ENCODE results near the gene SNRNP200. TPM values are rescaled to one million over a fixed set of nuclear protein-coding genes. Genes with fewer than 3 reads are reported as not detected.

Gene SNRNP200
- polyA plus RNA-seq, 2 of the 4 experiments (the other 2 are of a cell fraction) = 118 to 202 TPM

DNA sequence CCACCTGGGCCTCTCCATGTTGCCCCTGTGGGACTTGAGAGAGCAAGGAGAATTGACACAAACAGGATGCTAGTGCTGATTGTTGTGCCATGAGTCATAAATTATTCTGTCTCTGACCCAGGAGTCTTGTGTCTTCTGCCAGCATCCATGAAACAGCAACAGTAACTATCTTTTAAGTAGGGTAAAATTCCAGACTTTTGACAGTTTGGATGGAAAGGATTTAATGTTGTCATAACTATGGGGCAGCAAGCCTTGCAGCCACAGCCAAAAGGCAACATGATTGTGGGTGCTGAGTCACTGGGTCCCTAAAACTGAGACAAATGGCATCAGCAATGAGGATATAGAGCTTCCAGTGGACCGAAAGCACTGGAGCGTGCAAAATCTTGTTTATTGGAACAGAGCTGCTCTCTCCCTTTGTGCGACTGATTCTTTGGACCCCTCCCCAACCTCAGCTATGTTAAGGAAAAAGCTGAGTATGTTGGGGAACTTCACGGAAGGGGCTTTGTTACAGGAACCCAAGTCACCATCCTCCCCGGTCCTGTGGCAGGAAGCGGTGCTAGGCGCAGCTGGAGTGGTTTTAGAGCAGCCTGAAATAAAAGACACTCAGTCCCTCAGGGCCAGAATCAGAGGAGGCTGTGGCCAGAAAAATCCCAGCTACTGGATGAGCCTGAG is 10.2 kb upstream of the SNRNP200 start:
- H3K4me3 ChIP-seq = no peak overlapping the region
- peak in 1 of 2 experiments; percentile 39 for DNase-seq (ENCODE audit: low read depth in 1 of 2, low spot score in 1 of 2)
- FAIRE-seq = no peak
- H3K4me2 ChIP-seq = 0 out of 3 replicates have a peak overlapping the region, but pooled peaks have one; percentile 18
- peaks cover 10% of the 10 kb centered on the region for H3K4me1 ChIP-seq
- POLR2A ChIA-PET = no interaction called here
- peak overlapping the region in 1 of 2 experiments; percentile 54; a peak in 2 of 6 replicates for H3K27ac ChIP-seq
- peak; percentile 57 to 69; a peak in 4 of 6 replicates for ATAC-seq
- WGBS (ENCODE audit: missing lambda C conversion rate) = 89% methylated on average over 7 of the region's 7 CpGs
- TF ChIP-seq FOSL2 (IDR thresholded peaks at IDR 0.05) = no peak
- 0 out of 2 replicates have a peak, but pooled peaks have one; percentile 6 for TF ChIP-seq FOSL2 (CRISPR knock-in tag; IDR thresholded peaks at IDR 0.05)
- TF ChIP-seq MAX (IDR thresholded peaks at IDR 0.05) = no peak
- no peaks in the 10 kb centered on the region for H3K9me3 ChIP-seq
- CTCF ChIA-PET = interaction anchor here (1.3 to 1.7 kb wide), 2 partner anchors 34 to 193 kb away, joined by 3 to 4 read pairs; no protein-coding TSS in a partner anchor

- TF ChIP-seq HOXB13 (CRISPR knock-in tag; IDR thresholded peaks at IDR 0.05; ENCODE audit: low read depth) (no peak), CBX8 (IDR thresholded peaks at IDR 0.05) (no peak), POLR2AphosphoS2 (conservative IDR thresholded peaks at IDR 0.05; ENCODE audit: low read length) (no peak), JUN (IDR thresholded peaks at IDR 0.05) (no peak), EP300 (IDR thresholded peaks at IDR 0.05) (no peak), CBX2 (IDR thresholded peaks at IDR 0.05; ENCODE audit: borderline replicate concordance, low read depth) (no peak), RAD21 (conservative IDR thresholded peaks at IDR 0.05 in 1 of 2, IDR thresholded peaks at IDR 0.05 in 1 of 2) (no peak), ZSCAN20 (CRISPR knock-in tag; IDR thresholded peaks at IDR 0.05) (no peak), ZFP36 (IDR thresholded peaks at IDR 0.05; ENCODE audit: borderline replicate concordance, partially characterized antibody) (no peak)
- DNase-seq (ENCODE audit: low read depth in 1 of 2, low spot score in 1 of 2) (no peak), ATAC-seq (peak in 1 of 2 experiments; percentile 25; a peak in 2 of 6 replicates), FAIRE-seq (no peak)
- Histone ChIP-seq H3K27ac (no peak overlapping the region), H3K4me1 (peaks cover 7% of the 10 kb centered on the region), H3K4me2 (no peak overlapping the region), H3K9me3 (no peaks in the 10 kb centered on the region), H3K4me3 (no peak overlapping the region)
- ChIA-PET CTCF (interaction anchor here (1.7 kb wide), 1 partner anchor 194 kb away, joined by 4 read pairs; no protein-coding TSS in a partner anchor), POLR2A (no interaction called here)
- WGBS (ENCODE audit: missing lambda C conversion rate) = 59% methylated on average over 3 of the region's 3 CpGs
Measured at GRCh38 chr2:96315005-96315399, 9.7 kb upstream of the SNRNP200 start.

GRCh38 chr2:96308248-96308647 is 2.9 kb upstream of the SNRNP200 start:
- H3K4me2 ChIP-seq = no peak overlapping the region
- H3K4me3 ChIP-seq = no peak overlapping the region
- no peaks in the 10 kb centered on the region for H3K9me3 ChIP-seq
- TF ChIP-seq POLR2AphosphoS2 (conservative IDR thresholded peaks at IDR 0.05; ENCODE audit: low read length) = no peak
- TF ChIP-seq MAX (IDR thresholded peaks at IDR 0.05) = no peak
- TF ChIP-seq KDM1A (IDR thresholded peaks at IDR 0.05; ENCODE audit: low read depth) = no peak
- TF ChIP-seq MAFK (IDR thresholded peaks at IDR 0.05; ENCODE audit: partially characterized antibody) = no peak
- TF ChIP-seq, protein P1, sequence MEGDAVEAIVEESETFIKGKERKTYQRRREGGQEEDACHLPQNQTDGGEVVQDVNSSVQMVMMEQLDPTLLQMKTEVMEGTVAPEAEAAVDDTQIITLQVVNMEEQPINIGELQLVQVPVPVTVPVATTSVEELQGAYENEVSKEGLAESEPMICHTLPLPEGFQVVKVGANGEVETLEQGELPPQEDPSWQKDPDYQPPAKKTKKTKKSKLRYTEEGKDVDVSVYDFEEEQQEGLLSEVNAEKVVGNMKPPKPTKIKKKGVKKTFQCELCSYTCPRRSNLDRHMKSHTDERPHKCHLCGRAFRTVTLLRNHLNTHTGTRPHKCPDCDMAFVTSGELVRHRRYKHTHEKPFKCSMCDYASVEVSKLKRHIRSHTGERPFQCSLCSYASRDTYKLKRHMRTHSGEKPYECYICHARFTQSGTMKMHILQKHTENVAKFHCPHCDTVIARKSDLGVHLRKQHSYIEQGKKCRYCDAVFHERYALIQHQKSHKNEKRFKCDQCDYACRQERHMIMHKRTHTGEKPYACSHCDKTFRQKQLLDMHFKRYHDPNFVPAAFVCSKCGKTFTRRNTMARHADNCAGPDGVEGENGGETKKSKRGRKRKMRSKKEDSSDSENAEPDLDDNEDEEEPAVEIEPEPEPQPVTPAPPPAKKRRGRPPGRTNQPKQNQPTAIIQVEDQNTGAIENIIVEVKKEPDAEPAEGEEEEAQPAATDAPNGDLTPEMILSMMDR (IDR thresholded peaks at IDR 0.05) = no peak
- TF ChIP-seq CEBPB (IDR thresholded peaks at IDR 0.05) = no peak
- TF ChIP-seq HOXA7 (CRISPR knock-in tag; IDR thresholded peaks at IDR 0.05) = no peak
- TF ChIP-seq PBX3 (IDR thresholded peaks at IDR 0.05) = no peak
- TF ChIP-seq GATA3 (IDR thresholded peaks at IDR 0.05; ENCODE audit: borderline replicate concordance) = no peak
- TF ChIP-seq ESRRA (IDR thresholded peaks at IDR 0.05; ENCODE audit: borderline replicate concordance, low read length) = no peak
- TF ChIP-seq MAZ (IDR thresholded peaks at IDR 0.05; ENCODE audit: borderline replicate concordance, low read depth, low read length) = no peak
- TF ChIP-seq HDAC2 (IDR thresholded peaks at IDR 0.05) = no peak
- no peak for TF ChIP-seq HOXB5 (CRISPR knock-in tag; IDR thresholded peaks at IDR 0.05)
- DNase-seq (ENCODE audit: low read depth in 1 of 2, low spot score in 1 of 2) = no peak
- POLR2A ChIA-PET = no interaction called here
- peaks cover 16% of the 10 kb centered on the region for H3K4me1 ChIP-seq
- 79% methylated on average over 4 of the region's 5 CpGs for WGBS (ENCODE audit: missing lambda C conversion rate)
- no peak for ATAC-seq
- no peak overlapping the region for H3K27ac ChIP-seq
- FAIRE-seq = no peak
- CTCF ChIA-PET = interaction anchor here (1.0 kb wide), 1 partner anchor 99 kb away, joined by 3 read pairs; no protein-coding TSS in a partner anchor

All from A549 (cell line).